SK-N-MC (cell line): Measurements from ENCODE around the gene PSMD1.

Experiments used
- EZH2 ChIP-seq: fragments of 200-600 bp; sonication (generic); IDR thresholded peaks from one replicate; pipeline ENCODE4 v1.6.1; 2017; ENCODE audit warnings: antibody characterized with exemption
- POLR2AphosphoS5 ChIP-seq: IDR thresholded peaks from 2 replicates; pipeline ENCODE4 v1.6.1; 2012; ENCODE audit warnings: mild to moderate bottlenecking, low read depth, low read length, borderline replicate concordance

GRCh38 chr2:231138699-231139098, 82.0 kb downstream of the PSMD1 start:
- no peak for TF ChIP-seq EZH2
- TF ChIP-seq POLR2AphosphoS5: no peak
